ENCODE measurements around the gene SPINK5.
"Not testable (repeated sequence)": the region's sequence is repeated elsewhere in the genome, so short reads cannot be mapped to it uniquely, and the experiment has no call there.

Gene SPINK5

GRCh38 chr5:148033134-148033533 is 30.6 kb upstream of the SPINK5 start:
- H3K9me3 ChIP-seq (ENCODE audit: severe bottlenecking), result no peaks in the 10 kb centered on the region
- no peaks in the 10 kb centered on the region for H3K27me3 ChIP-seq (ENCODE audit: insufficient read depth, low read depth, severe bottlenecking)
- DNase-seq, result no peak
- H3K36me3 ChIP-seq, result no peaks in the 10 kb centered on the region
- H3K4me3 ChIP-seq (ENCODE audit: low read depth, low read length), result no peak overlapping the region
- H3K27ac ChIP-seq, result no peak overlapping the region
- TF ChIP-seq CTCF (IDR thresholded peaks at IDR 0.05; ENCODE audit: low read depth, low read length), result no peak

GRCh38 chr5:148035676-148036075 is 28.1 kb upstream of the SPINK5 start:
- H3K27ac ChIP-seq, result no peak overlapping the region
- DNase-seq, result no peak
- no peak overlapping the region for H3K4me3 ChIP-seq (ENCODE audit: low read depth, low read length)
- H3K9me3 ChIP-seq (ENCODE audit: severe bottlenecking), result no peaks in the 10 kb centered on the region
- TF ChIP-seq CTCF (IDR thresholded peaks at IDR 0.05; ENCODE audit: low read depth, low read length), result no peak
- H3K27me3 ChIP-seq (ENCODE audit: insufficient read depth, low read depth, severe bottlenecking), result no peaks in the 10 kb centered on the region
- H3K36me3 ChIP-seq, result no peaks in the 10 kb centered on the region

- H3K36me3 ChIP-seq, result no peaks in the 10 kb centered on the region
- H3K27ac ChIP-seq, result no peak overlapping the region
- no peaks in the 10 kb centered on the region for H3K27me3 ChIP-seq (ENCODE audit: insufficient read depth, low read depth, severe bottlenecking)
- H3K9me3 ChIP-seq (ENCODE audit: severe bottlenecking), result no peaks in the 10 kb centered on the region
- DNase-seq, result no peak
- TF ChIP-seq CTCF (IDR thresholded peaks at IDR 0.05; ENCODE audit: low read depth, low read length), result no peak
- no peak overlapping the region for H3K4me3 ChIP-seq (ENCODE audit: low read depth, low read length)
These were observed 20.9 kb upstream of the SPINK5 start for GRCh38 chr5:148042881-148043280.

- no peaks in the 10 kb centered on the region for H3K9me3 ChIP-seq (ENCODE audit: severe bottlenecking)
- H3K27ac ChIP-seq, result no peak overlapping the region
- no peak for DNase-seq
- TF ChIP-seq CTCF (IDR thresholded peaks at IDR 0.05; ENCODE audit: low read depth, low read length), result no peak
- H3K4me3 ChIP-seq (ENCODE audit: low read depth, low read length), result no peak overlapping the region
- no peaks in the 10 kb centered on the region for H3K27me3 ChIP-seq (ENCODE audit: insufficient read depth, low read depth, severe bottlenecking)
- H3K36me3 ChIP-seq, result no peaks in the 10 kb centered on the region
These were observed 20.1 kb upstream of the SPINK5 start for GRCh38 chr5:148043705-148044104.

GRCh38 chr5:148055160-148055559 is 8.6 kb upstream of the SPINK5 start:
- H3K27me3 ChIP-seq (ENCODE audit: insufficient read depth, low read depth, severe bottlenecking); DNase-seq; H3K4me3 ChIP-seq (ENCODE audit: low read depth, low read length); H3K27ac ChIP-seq; H3K36me3 ChIP-seq: not testable (repeated sequence)
- H3K9me3 ChIP-seq (ENCODE audit: severe bottlenecking), result peaks cover 11% of the 10 kb centered on the region

GRCh38 chr5:148060309-148060708 is 3.5 kb upstream of the SPINK5 start:
- Histone ChIP-seq H3K36me3 (no peaks in the 10 kb centered on the region), H3K27ac (no peak overlapping the region), H3K4me3 (ENCODE audit: low read depth, low read length) (no peak overlapping the region), H3K9me3 (ENCODE audit: severe bottlenecking) (peaks cover 7% of the 10 kb centered on the region), H3K27me3 (ENCODE audit: insufficient read depth, low read depth, severe bottlenecking) (no peaks in the 10 kb centered on the region)
- TF ChIP-seq CTCF (IDR thresholded peaks at IDR 0.05; ENCODE audit: low read depth, low read length), result no peak
- no peak for DNase-seq
